GM18517 (cell line): Measurements from ENCODE around the gene OR51B4.
"Not testable (repeated sequence)": the region's sequence is repeated elsewhere in the genome, so short reads cannot be mapped to it uniquely, and the experiment has no call there.

Experiments used
- ATAC-seq: cut with Tn5 transposase; IDR thresholded peaks from one replicate; pipeline ENCODE4 v1.9.1; 2021; ENCODE audit warnings: mild to moderate bottlenecking, moderate library complexity; ENCODE audit not compliant: unreplicated experiment

The OR51B4 gene

GRCh38 chr11:5297721-5298323 is 3.9 kb downstream of the OR51B4 start:
- no peak for ATAC-seq

- ATAC-seq: not testable (repeated sequence)
Measured at GRCh38 chr11:5294342-5294995, 7.3 kb downstream of the OR51B4 start.

GRCh38 chr11:5293028-5293427 is 8.7 kb downstream of the OR51B4 start:
- ATAC-seq: no peak

GRCh38 chr11:5291207-5291838 is 10.4 kb downstream of the OR51B4 start:
- peak; percentile 94 for ATAC-seq

- no peak for ATAC-seq
Measured at GRCh38 chr11:5290106-5290505, 11.6 kb downstream of the OR51B4 start.

- no peak for ATAC-seq
Measured at GRCh38 chr11:5289696-5290095, 12.1 kb downstream of the OR51B4 start.

- no peak for ATAC-seq
Measured at GRCh38 chr11:5288906-5289550, 12.7 kb downstream of the OR51B4 start.

GRCh38 chr11:5288108-5288905 is 13.4 kb downstream of the OR51B4 start:
- ATAC-seq: no peak

- no peak for ATAC-seq
Measured at GRCh38 chr11:5286901-5287300, 14.8 kb downstream of the OR51B4 start.

GRCh38 chr11:5286351-5286750 is 15.4 kb downstream of the OR51B4 start:
- ATAC-seq: no peak

- no peak for ATAC-seq
Measured at GRCh38 chr11:5285703-5286340, 15.9 kb downstream of the OR51B4 start.

GRCh38 chr11:5284637-5285036 is 17.1 kb downstream of the OR51B4 start:
- ATAC-seq: no peak

- ATAC-seq: no peak
Measured at GRCh38 chr11:5283882-5284281, 17.9 kb downstream of the OR51B4 start.

- no peak for ATAC-seq
Measured at GRCh38 chr11:5283086-5283485, 18.7 kb downstream of the OR51B4 start.

GRCh38 chr11:5282628-5283027 is 19.1 kb downstream of the OR51B4 start:
- no peak for ATAC-seq

GRCh38 chr11:5281596-5281995 is 20.1 kb downstream of the OR51B4 start:
- ATAC-seq: no peak

GRCh38 chr11:5280582-5281102 is 21.1 kb downstream of the OR51B4 start:
- peak; percentile 90 for ATAC-seq

- no peak for ATAC-seq
Measured at GRCh38 chr11:5279471-5280090, 22.2 kb downstream of the OR51B4 start.

- ATAC-seq: no peak
Measured at GRCh38 chr11:5277807-5278382, 23.9 kb downstream of the OR51B4 start.

GRCh38 chr11:5276697-5277096 is 25.0 kb downstream of the OR51B4 start:
- ATAC-seq: no peak
